Measurements from ENCODE around the gene JAZF1.

DNA sequence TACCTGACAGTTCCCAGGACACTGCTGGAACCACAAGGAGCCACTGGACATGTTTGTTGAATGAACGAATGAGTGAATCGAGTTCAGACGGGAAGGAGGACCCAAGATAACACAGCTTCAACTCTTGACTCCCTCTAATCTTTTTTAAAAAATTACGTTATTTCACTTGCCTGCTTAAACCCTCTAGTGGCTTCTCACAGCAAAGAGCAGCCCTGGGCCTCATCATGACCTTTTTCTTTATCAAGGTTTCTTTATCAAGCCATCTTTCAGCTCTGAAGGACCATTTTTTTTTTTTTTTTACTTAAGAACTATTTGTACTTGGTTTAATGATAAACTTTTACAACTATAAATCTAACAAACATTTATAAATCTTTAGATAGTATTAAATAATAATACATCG, 330.1 kb downstream of the JAZF1 start:
- TF ChIP-seq CTCF (IDR thresholded peaks at IDR 0.05) (no peak), POLR2A (IDR thresholded peaks at IDR 0.05) (no peak), POLR2AphosphoS5 (IDR thresholded peaks at IDR 0.05; ENCODE audit: insufficient read depth in 1 of 2, low read depth in 1 of 2) (no peak)
